HS-27A (cell line): Measurements from ENCODE around the gene TOP3B.
"Not testable (repeated sequence)": the region's sequence is repeated elsewhere in the genome, so short reads cannot be mapped to it uniquely, and the experiment has no call there.

Experiments
- DNase-seq: peaks from one replicate; pipeline ENCODE4 v3.0.0-alpha.2; 2012; ENCODE audit warnings: low read depth, missing footprints

Gene TOP3B

GRCh38 chr22:21922370-21923162, 60.0 kb downstream of the TOP3B start:
- DNase-seq = no peak

DNA sequence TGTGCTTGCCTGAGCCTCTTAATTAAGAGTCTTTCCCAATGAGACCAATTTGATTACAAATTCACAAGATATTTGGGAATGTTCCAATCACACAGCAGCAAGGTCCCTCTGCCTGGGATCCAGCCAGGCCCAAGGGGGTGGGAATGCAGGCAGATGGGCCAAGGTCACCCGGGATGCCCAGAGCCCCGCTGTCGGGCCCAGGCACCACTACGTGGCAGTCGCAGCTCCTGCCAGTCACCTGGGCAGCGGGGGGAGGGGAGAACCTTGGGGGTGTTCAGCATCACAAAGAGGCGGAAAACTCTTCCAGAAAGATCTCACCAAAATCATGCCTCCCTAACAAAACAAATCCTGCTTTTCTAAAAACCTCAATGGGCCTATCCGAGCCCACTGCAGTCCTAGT, 60.9 kb downstream of the TOP3B start:
- DNase-seq = no peak

GRCh38 chr22:21921184-21921721, 61.3 kb downstream of the TOP3B start:
- DNase-seq = no peak

DNA sequence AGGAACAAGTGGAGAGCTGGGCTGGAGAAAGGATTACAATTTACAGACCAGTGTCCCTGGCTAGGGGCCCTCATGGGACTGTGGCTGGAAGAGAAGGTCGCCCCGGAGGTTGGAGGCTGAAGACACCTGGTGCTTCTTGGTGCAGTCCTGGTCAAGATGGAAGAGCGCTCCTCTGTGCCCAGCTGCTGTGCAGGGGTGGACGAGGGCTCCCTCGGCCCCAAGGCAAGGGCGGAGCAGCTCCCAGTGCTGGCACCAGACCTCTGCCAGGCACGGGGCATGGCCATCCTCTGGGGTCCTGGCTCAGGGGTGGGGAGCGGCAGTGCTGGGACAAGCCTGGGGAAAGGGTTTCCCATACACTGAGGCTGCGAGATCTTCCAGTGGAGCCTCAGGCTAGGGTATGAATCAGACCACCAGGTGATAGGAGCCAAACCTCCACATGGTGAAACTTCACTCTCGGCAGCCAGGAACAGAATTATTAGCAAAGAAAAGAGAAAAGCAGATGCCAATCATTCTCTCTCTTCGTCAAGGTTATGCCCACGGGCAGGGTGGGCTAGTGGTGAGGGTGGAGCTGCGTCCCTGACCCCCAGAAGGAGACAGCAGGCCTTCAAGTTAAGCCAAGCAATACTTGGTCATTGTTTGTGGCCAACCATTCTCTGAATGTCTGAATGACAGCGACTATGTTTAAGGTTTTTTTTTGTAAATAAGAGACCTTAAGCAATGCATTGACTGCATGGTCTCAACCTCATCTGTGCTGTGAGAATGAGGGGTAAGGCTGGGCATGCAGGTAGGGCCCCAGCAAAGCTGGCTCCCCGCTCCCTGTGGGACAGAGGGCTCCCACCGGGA, 62.0 kb downstream of the TOP3B start:
- DNase-seq = no peak

DNA sequence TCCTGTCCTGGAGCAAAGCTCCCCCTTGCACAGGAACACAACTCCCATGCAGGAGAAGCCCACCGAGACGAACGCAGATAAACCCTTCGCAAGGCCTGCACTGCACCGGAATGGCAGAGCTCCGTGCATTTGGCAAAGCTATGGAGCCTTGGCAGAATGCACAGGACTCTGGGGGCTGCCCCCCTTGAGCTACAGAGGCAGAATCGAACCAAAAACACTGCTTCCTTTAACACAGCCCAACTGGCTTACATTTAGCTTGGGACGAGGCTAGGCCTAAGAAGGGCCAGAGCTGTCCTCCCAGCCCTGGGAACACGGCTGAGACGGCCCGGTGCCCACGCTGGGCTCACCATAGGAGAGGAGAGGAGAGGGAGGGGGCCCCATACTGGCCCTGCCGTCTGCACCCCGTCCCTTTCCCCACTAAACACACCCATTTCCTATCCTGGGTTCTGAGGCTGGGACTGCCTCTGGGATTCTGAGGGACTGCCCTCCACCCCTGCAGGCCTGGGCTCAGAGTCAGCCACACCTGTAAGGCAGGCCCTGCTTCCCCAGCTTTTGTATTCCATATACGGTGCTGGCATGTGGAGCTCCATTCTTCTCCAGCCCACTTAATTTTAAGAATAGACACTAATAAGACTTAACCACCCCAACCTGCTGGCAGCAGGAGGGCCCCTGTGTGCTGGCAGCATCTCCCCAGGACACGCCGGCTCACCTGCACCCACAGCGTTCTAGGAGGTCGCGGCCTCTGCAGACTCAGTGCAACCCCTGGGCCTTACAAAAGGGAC, 62.9 kb downstream of the TOP3B start:
- no peak for DNase-seq

GRCh38 chr22:21918466-21919185, 64.0 kb downstream of the TOP3B start:
- DNase-seq = no peak

DNA sequence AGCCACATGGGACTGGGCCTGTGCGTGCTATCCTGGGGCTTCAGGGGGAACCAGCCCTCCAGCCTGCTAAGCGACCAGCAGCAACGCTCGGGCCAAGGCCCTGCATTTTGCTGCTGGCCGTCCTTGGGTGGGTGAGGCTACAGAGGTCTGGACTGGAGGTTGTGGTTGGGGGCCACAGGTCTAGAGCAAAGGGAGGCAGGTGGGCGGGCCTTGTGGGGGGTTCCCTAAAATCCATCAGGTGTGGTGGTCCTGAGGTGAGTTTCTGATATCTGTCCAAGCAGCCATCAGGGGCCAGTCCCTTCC, 64.7 kb downstream of the TOP3B start:
- no peak for DNase-seq

DNA sequence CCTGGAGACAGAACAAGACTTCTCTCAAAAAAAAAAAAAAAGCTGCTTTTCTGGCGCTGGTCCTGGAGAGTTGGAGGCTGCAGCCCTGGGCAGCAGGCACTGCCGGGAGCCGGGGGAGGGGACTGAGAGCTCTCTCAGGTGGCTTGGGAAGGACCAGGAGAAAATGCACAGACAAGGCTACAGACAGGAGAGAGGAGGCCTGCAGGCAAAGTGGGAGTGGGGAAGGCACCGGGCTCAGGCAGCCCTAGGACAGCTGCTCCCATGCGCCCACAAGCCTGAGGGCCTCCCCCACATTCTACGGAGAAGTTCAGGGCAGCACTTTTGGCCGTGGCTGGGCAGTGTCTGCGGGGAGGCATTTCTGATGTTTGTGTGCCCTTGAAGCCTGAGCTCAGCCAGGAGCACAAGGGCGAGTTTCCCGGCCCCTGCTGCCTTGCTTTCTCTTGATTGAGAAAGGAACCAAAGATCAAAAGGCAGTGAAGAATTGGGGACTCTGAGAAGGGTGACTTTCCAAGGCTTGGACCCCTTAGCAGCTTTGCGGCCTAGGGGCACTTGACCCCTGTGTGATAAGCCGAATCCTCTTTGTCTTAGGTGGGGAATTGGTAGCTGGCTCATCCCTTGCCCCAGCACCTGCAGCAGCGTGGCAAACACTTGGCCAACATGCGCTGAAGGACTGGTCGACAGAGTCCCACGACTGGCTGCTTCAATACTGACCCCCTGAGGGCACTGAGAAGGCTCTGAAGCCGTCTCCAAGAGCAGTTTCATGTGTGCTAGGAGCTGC, 65.2 kb downstream of the TOP3B start:
- DNase-seq = no peak

DNA sequence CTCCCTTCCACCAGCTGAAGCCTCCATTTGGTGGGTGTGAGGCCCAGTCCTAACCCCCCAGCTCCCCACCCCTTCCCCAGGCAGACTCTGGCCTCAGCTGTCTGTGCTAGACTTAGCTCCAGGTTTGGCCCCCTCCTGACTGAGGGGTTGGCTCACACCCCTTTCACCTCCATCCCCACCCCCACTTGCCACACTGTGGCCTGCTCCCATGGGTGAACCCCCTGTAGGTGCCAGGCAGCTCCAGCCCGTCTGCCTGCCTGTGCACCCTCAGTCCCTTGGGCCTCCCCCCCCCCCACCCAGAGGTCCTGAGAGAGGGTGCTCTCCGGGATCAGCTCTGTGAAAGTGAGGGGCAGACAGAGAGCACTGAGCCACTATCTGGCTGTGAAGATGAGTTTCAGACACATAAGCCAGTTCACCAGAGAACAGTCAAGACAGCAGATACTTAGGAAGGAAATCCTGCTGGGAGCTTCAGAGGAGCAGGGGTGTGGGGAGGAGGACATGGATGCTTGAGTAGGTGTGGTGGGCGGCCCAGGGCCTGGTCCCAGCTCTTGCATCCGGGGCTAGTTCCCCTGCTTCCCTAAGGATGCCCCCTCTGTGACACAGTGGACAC, 66.2 kb downstream of the TOP3B start:
- DNase-seq = no peak

- DNase-seq = no peak
These were observed 66.8 kb downstream of the TOP3B start for GRCh38 chr22:21915624-21916308.

DNA sequence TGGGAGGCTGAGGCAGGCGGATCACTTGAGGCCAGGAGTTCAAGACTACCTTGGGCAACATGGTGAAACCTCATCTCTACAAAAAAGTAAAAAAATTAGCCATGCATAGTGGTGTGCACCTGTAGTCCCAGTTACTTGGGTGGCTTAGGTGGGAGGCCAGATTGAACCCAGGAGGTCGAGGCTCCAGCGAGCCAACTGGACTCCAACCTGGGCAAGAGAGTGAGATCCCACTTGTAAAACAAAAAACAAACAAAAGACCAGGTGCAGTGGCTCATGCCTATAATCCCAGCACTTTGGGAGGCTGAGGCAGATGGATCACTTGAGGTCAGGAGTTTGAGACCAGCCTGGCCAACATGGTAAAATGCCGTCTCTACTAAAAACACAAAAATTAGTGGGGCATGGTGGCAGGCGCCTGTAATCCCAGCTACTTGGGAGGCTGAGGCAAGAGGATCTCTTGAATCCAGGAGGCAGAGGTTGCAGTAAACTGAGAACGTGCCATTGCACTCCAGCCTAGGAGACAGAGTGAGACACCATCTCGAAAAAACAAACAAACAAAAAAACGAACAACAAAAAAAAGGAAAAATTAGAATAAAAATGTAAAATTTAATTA, 68.4 kb downstream of the TOP3B start:
- not testable (repeated sequence) for DNase-seq

DNA sequence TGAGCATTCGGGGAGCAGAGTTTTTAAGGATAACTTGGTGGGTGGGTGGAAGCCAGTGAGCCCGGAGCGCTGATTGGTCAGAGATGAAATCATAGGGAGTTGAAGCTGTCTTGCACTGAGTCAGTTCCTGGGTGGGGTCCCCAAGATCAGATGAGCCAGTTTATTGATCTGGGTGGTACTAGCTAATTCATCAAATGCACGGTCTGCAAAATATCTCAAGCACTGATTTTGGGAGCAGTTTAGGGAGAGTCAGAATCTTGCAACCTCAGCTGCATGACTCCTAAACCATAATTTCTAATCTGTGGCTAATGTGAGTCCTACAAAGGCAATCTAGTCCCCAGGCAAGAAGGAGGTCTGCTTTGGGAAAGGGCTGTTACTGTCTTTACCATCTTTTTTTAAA, 72.2 kb downstream of the TOP3B start:
- not testable (repeated sequence) for DNase-seq

- no peak for DNase-seq
These were observed 72.7 kb downstream of the TOP3B start for GRCh38 chr22:21909871-21910270.

- no peak for DNase-seq
These were observed 74.7 kb downstream of the TOP3B start for GRCh38 chr22:21907638-21908522.
